ENCODE results near the gene CDON.
A peak's percentile ranks its signal among the peaks of the same experiment; 100 is the strongest.

The CDON gene

GRCh38 chr11:125942771-125943428 is 119.8 kb downstream of the CDON start:
- no peak for DNase-seq

DNA sequence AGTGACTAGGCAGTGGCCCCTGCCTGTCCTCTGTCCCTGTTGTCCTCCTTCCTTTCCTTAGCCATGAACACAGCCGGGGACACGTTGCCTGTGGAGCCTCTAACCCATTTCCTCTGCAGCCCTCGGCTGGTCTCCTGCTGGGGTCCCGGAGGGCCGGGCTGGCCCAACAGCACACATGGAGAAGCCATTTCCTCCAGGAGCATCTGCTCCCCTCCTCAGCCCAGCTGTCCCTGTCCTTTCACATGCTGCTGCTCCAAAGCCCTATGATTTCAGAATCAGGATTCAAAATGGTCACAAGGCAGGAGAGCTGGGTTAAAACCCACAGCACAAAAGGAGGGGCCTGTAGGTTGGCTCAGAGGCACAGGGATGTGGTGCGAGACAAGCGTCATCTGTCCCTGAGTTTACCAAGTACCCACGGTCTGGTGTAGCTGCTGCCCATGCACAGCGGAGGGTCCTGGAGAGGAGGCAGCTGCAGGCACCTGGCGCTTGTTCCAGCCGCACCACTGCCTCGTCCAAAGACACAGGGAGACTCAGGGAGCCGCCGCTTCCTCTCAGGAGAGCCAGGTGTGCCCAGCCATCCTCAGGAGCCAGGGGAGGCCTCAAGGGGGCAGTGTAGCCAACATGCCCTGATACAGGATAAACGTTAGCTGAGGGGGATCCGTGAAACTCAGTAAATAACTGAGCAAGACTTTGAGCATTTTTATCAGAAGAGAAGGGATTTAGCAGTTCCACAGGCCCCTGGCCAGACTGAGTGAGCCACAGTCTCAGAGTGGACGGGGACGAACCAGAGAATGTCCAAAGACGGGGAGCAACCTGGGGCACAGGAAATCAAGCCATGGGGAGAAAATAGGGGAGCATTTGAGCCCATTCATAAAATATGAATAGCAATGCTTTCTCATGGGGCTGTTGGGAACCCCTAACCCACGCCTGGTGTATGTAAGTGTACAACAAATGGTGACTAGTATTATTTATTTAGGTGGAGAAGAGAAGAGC is 120.8 kb downstream of the CDON start:
- DNase-seq: peak; percentile 73

DNA sequence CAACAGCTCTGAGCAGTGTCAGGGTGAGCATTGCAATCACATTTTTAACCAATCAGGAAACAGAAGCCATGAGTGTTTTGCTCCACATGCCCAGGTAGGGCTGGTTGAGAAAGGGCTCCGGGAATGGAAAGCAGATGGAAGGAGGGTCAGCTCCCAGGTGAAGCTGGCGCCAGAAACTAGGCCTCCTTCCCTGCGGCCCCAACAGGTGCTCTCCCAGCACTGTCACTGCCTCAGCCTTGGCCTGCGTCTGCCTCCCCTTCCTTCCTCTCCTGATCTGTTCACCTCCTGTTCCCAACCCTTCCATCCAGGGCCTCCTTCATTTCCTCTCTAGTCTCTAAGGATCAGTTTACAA is 121.4 kb downstream of the CDON start:
- DNase-seq: no peak

- no peak for DNase-seq
Measured at GRCh38 chr11:125940145-125940544, 122.5 kb downstream of the CDON start.

- no peak for DNase-seq
Measured at GRCh38 chr11:125939081-125939521, 123.6 kb downstream of the CDON start.

- DNase-seq: no peak
Measured at GRCh38 chr11:125938418-125938817, 124.2 kb downstream of the CDON start.

GRCh38 chr11:125935618-125936199 is 127.0 kb downstream of the CDON start:
- DNase-seq: no peak

- DNase-seq: no peak
Measured at GRCh38 chr11:125935056-125935455, 127.6 kb downstream of the CDON start.

GRCh38 chr11:125934473-125934872 is 128.2 kb downstream of the CDON start:
- no peak for DNase-seq

DNA sequence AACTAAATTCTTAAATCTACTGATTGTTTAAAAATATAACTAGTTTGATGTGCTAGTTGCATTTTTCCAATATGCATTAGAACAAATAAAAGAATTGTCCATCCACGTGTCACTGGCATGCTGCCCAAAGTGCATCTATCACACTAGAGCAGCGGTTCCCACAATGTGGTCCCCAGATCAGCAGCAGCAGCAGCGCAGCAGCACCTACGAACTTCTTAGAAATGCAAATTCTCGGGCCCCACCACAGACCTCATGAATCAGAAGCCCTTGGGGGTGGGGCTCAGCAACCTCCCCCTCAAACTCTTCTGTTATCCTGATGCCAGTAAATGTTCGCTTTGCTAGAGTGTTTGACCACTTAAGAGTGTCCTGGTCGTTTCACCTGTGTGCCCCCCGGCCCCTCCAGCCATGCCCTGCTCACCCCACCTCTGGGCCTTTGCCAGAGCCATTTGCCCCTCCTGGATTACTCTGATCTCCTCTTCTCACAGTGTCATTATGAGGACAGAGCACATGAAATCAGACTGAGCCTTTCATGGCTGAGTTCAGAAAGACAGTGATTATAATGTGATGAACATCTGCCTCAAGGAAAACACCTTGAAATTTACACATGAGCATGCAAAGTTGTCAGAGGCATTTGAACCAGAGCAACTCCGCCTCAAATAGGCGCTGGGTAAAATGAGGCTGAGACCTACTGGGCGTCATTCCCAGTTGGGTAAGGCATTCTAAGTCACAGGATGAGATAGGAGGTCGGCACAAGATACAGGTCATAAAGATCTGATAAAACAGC is 129.4 kb downstream of the CDON start:
- DNase-seq: no peak

DNA sequence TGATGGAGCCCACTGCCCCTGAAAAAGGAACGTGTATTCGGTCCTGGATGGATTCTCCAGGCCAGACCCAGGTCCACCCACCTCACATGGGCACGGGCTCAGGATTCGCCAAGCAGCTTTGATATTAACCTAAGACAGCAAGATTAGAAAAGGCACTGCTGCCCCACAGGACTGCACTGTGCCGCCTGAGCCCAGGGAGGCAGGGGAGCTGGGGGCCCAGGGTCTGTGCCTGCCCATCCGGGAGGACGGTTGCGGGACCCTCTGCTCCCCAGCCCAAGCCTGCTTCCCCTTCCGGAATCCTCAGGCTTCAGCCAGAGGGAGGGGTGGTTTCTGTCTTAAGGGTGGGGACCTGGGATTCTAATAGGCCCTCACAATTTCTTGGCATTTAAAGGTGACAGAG is 130.4 kb downstream of the CDON start:
- DNase-seq: no peak

DNA sequence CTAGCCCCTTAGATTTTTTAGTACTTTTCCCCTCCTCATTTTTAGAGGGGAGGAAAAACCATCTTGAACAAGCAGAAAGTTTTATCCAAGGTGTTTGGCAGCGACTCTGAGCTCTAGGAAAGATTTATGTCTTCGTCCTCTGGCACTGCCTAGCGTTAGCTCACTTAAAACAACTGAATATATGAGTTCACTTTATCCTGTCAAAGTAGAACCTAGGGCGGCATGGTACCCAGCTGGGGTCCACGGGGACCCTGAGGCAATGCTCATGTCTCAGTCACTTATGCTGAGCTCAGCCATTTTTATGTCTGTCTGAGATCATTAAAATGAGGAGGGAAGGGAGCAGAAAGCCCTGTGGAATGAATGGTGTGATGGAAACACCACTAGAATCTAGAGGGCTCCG is 131.0 kb downstream of the CDON start:
- no peak for DNase-seq

DNA sequence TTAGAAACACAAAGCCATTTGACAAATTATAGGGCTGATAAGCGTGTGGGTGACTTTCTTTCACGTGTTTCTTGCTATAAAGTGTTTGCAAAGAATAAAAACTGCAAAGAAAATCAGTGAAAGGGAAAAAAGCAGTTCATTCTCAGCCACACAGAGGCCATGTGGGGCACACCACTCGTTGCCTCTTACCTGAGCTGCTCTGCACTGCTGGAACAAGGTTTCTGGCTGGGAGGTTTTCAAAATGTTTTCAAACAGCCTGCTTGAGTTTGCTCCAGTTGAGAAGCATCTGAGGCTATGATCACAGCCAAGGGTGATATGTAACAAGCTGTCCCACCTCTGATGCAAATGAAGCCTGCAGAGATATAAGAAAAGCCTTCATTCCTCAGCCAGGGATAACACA is 131.6 kb downstream of the CDON start:
- no peak for DNase-seq

- no peak for DNase-seq
Measured at GRCh38 chr11:125930076-125930450, 132.6 kb downstream of the CDON start.

- no peak for DNase-seq
Measured at GRCh38 chr11:125929445-125930075, 133.1 kb downstream of the CDON start.

GRCh38 chr11:125926682-125927081 is 136.0 kb downstream of the CDON start:
- no peak for DNase-seq

DNA sequence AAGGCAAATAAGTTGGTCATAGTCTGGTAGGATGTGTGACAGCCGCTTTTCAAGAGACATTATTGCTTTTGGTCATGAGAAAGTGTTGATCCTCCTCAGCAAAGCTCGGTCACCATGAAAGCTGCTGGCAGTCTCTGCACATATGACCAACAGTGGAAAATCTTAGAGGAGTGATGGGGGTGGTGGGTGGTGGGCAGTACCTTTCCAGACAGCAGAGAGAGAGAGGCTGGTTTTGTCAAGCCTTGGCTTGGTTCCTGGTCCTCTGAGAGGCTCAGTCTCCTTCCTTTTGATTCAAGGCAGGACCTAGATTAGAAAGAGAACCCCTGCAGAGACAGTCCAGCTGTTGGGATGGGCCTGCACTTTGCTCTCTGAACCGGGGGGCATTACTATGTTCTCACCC is 136.9 kb downstream of the CDON start:
- DNase-seq: peak; percentile 54

DNA sequence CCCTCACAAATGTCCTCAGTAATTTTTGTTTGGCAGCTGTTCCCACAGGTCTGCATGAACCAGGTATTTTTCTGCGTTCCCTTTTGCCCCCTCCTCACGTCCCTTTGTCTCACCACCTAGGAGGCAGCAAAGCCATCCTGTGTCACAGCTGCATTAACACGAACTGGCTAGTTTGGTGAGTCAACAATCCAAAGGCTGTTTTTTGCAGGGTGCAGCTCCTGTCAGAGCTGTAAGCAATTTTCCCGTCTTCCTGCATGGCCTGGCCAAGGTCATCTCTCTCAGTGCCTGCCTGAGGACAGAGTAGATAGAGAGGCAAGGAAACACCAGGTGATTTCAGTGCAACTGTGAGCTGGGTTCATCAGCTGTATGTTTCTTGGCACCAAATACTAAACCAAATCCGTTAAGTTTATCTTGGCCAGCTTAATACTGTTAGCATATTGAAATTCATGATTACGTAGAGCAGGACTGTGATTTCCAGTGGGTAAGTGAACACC is 137.4 kb downstream of the CDON start:
- DNase-seq: peak; percentile 54

DNA sequence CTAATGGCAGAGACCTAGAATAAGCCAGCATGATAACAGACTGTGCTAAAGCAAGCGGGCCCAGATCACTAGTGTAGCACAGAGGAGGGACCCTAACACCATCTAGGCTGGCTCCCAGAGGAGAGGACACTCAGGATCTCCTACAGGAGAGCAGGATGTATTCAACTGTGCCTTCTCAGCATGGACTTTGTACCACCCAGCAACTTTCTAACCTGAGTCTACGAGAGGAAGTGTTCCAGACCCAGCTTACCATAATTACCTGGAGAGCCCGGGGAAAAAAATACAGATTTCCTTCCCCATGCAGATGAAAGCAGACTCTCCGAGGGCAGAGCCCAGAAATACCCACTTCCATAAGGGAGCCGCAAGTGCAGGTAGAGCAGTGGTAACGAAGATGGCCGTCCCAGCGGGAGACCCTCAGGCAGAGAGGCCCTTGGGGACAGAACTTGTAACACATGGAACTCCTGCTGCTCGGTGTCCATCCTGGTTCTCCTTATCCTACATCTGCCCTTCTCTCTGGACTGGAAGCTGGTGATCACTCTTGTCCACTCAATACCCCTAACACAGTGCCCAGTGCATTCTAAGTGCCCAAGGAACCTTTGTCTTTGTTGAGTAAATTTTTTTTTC is 138.2 kb downstream of the CDON start:
- DNase-seq: no peak

- no peak for DNase-seq
Measured at GRCh38 chr11:125923633-125924032, 139.0 kb downstream of the CDON start.

- peak; percentile 81 for DNase-seq
Measured at GRCh38 chr11:125923012-125923579, 139.6 kb downstream of the CDON start.

DNA sequence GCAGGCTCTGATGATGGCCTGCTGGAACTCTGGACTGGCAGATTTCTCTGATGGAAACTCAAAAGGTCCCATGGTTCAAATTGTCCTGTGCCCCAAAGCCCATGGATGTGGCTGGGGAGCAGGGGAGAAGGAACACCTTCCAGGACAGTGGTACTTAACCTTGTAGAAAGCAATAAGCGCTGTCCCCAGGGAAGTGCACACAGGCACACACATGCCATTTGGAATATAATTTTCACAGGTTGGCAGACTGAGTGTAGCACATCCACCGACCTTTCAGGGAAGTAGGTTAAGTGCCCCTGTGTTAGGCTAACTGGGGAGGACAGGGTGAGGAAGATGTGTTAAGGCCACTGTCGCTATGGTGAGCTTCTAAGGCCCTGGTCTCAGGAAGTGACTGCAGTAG is 140.5 kb downstream of the CDON start:
- no peak for DNase-seq

All from NCI-H1092 treated with DMSO at 0.1 percent for 48 hours (cell line).